GM20431 (cell line): ENCODE measurements around the gene CCRL2.
"Not testable (repeated sequence)": the region's sequence is repeated elsewhere in the genome, so short reads cannot be mapped to it uniquely, and the experiment has no call there.

Experiments used
- in situ Hi-C: fragments of 300-500 bp; cut with MseI, MboI; formaldehyde crosslinking; loops from one replicate; pipeline ENCODE4 v1.15.0; 2020; ENCODE audit warnings: low sequenced_read_pairs; ENCODE audit not compliant: unreplicated experiment

CCRL2 gene

DNA sequence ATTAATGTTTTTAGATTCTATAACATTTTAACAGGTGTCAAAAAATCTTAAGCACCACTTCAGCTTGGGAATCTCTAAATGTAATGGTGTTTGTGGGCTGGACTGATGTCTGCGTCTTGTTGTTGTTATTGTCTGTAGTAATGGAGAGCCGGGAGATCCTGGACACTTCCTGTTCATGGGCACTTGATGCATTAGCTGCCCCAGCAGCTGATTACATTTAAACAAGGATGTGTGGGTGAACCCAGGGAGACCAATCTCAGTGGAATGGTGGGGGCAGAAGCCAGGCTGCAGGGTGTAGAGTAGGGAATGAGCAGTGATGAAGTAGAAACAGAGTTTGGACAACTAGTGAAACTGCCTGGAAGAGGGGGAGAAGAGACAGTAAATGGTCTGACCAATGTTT lies 8.0 kb upstream of the CCRL2 start:
- in situ Hi-C loops = loop anchor here (25.0 kb wide), 1 partner anchor 637 kb away; no protein-coding TSS in a partner anchor

DNA sequence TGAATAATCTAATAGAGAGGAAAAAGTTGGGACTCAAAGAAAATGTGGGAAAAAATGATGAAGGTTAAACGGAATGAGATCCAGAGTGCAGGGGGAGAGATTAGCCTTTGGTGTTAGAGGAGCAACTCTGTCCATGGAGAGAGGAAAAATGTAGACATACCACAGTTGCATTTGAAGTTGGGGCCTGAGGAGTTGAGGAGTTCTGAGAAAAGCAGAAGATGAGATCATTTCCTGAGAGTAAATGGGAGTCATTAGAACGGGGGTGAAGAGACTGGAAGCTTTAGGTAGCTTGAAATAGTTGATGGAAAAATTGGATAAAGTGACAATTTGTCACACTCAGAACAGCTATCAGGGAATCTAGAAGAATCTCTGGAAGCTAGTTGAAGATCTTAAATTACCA lies 7.5 kb upstream of the CCRL2 start:
- in situ Hi-C loops = loop anchor here (25.0 kb wide), 1 partner anchor 637 kb away; no protein-coding TSS in a partner anchor

DNA sequence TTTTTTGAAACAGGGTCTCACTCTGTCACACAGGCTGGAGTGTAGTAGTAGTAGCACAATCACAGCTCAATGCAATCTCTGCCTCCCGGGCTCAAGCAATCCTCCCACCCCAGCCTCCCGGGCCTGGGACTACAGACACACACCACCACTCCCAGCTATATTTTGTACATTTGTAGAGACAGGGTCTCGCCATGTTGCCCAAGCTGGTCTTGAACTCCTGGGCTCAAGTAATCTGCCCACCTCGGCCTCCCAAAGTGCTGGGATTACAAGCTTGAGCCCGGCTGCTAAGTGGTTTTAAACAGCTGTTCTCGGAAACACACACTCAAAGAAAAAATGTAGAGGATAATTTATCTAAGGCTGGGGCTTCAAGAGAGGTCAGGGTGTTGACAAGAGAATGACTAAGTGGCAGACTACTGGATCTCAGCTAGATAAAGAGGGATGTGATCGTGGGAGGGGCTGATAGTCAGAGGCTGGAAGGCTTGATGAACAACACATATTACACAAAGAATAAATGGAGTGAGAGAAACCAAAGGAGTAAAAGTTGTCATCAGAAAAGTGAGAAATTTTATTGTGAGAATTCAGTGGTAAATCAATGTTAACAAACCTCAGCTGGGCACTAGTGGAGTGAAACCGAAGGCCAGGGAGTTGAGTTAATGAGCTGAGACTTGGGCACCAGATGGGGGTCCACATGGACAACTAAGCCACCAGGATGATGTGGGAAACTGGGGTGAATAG lies 6.9 kb upstream of the CCRL2 start:
- in situ Hi-C loops = loop anchor here (25.0 kb wide), 1 partner anchor 638 kb away; no protein-coding TSS in a partner anchor

DNA sequence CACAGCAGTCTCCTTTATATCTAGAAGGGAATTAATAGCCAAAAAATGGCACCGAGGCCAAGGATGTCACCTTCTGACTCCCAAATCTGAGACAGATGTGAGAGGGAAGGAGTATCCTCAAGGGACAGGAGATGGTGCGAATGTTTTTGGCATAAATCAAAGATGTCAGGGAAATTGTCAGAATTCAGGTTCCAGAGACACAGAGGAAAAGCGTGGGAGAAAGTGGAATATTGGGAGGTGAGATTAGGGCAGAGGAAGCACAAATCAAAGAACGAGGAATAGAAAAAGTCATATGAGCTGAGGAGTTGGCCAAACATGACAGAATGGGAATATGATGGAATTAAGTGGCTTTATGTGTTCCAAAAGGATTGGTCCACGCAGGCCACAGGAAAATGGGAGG lies 6.2 kb upstream of the CCRL2 start:
- in situ Hi-C loops = no loop called here

DNA sequence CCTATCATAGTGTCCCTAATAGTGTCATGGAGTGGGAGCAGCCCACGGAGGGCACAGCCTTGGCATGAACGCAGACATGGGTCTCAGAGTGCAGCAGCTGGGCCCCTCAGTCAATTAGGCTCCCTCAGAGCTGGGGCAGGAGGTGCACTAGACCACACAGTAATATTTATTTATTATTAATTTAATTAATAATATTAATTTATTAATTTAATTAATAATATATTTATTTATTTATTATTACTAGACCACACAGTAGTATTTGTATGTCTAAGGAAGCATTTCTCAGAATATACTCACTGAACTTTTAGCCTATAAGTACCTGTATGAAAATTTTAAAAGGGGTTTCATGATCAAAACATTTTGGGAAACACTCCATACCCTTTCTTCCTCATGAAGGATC lies 5.5 kb upstream of the CCRL2 start:
- in situ Hi-C loops = no loop called here

DNA sequence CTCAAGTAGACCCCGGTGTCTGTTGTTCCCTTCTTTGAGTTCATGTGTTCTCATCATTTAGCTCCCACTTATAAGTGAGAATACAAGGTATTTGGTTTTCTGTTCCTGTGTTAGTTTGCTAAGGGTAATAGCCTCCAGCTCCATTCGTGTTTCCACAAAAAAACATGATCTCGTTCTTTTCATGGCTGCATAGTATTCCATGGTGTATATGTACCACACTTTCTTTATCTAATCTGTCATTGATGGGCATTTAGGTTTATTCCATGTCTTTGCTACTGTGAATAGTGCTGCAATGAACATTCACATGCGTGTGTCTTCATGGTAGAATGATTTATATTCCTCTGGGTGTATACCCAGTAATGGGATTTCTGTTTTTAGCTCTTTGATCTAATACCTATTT lies 4.2 kb upstream of the CCRL2 start:
- in situ Hi-C loops = not testable (repeated sequence)

DNA sequence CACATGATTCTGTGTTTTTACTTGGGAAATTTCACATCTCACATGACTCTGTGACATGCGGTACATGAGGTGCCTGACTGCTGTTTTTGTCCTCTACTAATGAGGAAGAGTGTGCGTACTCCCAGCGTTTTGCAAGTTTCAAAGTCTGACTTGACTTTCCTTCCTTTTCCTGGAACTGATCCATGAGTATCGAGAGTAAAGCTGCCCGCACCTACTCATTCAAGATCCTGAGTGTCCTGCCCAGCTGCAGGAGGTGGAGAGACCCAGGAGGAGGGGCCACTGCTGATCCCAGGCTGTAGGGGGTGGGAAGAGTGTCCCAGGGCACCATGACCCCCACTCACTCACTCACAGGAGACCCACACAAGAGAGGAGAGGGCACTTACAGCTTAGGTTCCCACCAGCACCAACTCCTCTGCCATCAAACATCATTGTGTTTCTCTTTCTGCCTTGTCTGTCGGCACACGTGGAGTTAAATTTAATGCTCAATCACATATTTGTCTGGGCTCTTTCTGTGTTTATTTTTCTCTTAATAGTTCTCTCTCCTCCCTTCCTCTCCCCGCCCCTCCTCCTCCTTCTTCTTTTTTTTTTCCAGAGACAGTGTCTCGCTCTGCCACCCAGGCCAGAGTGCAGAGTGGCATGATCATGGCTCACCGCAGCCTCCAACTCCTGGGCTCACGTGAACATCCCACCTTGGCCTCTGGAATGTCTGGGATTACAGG lies 1.6 kb upstream of the CCRL2 start:
- in situ Hi-C loops = no loop called here

DNA sequence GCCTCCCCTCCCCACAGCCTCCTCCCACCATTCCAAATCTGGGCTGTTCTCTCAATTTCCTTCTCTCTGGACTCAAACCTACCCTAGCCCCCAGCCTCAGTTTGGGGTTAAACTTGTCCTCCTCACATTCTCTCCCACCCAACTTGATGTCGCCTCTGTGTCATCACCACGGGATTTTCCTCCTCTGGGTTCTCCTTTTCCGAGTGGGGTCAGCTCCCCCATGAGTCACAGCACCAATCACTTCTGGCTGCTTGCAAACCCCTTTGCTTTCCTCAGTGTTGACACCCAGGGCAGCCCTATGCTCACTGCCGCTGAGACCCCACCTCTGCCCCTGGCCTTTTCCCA lies 644 bp upstream of the CCRL2 start:
- in situ Hi-C loops = no loop called here

DNA sequence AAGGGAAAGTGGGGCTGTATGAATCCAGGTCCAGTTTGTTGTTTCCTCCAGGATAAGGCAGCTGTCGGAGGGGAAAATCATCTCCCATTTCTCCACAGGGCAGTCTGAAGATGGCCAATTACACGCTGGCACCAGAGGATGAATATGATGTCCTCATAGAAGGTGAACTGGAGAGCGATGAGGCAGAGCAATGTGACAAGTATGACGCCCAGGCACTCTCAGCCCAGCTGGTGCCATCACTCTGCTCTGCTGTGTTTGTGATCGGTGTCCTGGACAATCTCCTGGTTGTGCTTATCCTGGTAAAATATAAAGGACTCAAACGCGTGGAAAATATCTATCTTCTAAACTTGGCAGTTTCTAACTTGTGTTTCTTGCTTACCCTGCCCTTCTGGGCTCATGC lies 911 bp downstream of the CCRL2 start:
- in situ Hi-C loops = no loop called here

DNA sequence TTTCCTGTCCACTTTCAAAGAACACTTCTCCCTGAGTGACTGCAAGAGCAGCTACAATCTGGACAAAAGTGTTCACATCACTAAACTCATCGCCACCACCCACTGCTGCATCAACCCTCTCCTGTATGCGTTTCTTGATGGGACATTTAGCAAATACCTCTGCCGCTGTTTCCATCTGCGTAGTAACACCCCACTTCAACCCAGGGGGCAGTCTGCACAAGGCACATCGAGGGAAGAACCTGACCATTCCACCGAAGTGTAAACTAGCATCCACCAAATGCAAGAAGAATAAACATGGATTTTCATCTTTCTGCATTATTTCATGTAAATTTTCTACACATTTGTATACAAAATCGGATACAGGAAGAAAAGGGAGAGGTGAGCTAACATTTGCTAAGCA lies 1.8 kb downstream of the CCRL2 start:
- in situ Hi-C loops = no loop called here

DNA sequence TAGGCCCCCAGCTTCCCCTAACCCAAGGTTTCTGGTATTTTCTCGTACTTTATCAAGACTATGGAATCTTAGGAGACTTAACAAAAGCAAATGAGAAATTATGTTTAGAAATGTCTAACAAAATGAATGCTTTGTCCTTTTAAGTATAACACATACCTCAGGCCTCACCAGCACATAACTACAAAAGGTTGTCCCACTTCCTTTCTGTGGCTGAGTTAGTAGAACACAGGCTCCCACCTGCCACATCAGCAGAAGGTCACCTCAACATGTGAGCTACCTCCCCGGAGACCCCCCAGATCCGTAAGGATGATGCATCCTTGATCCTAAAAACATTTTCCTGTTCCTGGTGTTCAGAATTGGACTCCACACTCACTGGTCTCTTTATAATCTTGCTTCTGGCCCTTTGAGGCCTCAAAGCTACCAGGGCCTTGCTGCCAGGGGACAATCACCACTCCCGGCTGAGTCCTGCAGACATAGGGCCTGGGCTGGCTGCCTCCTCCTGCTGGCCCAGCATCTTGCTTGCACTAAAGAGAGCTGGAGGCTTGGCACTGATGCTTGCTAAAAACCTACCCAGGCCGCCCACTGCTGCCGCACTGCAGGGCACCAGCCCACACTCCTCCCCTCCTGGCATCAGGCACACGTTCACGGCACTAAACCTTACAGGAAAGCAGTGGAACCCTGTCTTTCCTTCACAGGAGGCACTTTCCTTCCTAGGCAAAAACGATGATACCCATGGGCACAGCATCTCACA lies 2.9 kb downstream of the CCRL2 start:
- in situ Hi-C loops = no loop called here

DNA sequence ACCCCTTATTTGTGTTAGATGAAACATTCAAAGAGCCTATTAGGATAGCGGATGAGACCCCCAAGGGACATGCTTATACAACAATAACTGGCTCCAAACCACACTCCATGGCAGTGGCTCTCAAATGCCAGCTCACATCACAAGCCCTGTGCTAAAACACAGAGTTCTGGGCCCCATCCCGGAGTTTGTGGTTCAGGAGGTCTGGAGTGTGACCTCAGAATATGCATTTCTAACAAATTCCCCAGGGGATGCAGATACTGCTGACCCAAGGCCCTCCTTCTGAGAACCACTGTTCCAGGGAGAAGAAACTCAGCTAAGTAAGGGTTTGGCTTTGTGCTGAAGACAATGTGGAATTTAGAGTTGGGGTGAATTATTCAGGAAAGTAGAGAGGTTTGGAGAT lies 3.6 kb downstream of the CCRL2 start:
- in situ Hi-C loops = no loop called here

DNA sequence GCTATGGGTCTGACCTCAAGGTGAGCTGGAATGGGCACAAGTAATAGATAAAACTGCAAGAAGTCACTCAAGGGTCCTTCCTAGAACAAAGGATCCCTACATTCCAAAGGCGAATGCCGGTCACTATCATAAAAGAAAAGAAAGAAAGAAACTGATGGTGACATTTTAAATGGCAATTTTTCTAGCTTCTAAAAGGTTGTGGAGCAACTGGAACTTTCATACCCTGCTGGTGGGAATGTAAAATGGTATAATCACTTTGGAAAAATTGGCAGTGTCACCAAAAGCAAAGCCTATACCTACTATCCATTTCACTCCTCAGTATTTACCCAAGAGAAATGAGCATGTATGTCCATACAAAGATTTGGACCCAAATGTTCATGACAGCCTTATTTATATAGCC lies 4.2 kb downstream of the CCRL2 start:
- in situ Hi-C loops = no loop called here

DNA sequence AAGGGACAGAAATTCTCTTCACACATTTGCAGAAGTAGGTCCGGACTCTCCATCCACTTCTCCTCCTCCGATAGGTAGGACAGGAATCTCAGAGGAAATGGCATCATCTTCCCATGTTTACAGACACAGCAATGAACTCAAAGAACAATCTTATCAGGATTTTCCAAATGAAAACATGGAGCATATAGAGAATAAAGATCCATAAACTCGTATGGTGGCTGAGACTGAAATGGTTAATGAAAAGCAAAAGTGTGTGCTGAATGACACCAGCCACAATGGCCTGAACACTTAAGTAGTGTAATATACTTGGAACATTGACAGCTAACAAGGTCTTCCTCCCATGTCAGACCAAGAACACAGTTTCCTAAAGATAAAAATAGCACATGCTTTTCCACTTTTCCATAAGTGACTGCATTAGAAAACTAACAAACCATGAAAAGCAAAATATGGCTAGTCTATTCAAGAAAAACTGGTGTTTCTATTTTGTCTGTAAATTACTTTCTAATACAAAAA lies 5.8 kb downstream of the CCRL2 start:
- in situ Hi-C loops = no loop called here

DNA sequence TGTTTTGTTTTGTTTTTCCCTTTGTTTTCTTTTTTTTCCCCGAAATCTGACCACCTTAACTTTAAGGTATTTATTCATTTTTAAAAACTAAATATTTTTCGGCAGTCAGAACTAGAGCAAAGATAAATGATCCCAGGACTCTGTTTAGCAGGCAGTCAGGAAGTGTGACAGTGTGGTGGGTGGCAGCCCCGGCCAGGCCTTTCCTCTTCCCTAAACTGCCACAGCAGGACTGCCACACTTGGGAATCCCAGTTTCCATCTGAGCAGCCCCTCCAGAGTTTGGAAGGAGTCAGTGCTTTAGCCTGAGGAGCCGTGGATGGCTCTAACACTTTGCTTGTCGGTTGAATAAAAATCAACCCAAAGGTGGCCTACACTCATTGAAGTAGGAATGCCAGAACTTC lies 6.9 kb downstream of the CCRL2 start:
- in situ Hi-C loops = no loop called here

DNA sequence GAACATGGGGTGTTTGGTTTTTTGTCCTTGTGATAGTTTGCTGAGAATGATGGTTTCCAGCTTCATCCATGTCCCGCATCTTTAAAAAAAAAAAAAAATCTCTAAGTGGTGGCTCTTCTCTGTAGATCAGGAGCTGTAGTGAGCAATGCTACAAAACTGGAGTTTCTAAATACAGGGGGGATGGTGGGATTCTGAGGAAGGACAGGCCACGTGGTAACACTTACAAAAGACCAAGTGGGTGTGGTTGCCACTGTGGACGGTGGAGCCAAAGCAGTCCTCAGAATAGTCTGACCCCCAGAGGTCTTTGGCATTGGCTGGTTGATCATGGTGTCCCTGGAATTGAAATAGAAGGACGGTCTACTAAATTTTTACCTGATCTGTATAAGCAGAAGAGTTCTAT lies 7.7 kb downstream of the CCRL2 start:
- in situ Hi-C loops = no loop called here

DNA sequence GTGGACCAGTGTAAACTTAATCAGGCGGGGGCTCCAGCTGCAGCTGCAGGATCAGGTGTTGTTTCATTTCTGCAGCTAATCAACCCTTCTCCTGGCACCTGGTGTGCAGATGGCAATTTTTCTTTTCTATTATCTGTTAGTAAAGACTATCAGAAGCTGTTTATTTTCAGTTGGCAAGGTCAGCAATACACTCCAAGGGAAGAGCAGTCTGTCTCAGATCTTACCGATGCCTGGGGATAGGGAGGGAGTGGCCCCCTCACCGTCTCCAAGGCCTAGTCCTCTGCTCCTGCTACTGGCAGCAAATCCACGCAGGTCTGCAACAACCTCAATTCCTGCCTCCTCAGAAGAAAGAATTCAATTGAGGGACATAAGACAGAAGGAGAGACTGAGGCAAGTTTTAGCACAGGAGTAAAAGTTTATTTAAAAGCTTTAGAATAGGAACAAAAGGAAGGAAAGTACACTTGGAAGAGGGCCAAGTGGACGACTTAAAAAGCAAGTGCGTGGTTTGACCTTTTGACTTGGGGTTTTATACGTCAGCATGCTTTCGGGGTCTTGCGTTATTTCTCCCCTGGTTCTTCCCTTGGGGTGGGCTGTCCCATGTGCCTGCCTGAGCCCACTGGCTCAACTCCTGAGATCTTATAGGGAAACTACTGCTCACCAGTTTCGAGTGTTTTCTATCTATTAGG lies 9.2 kb downstream of the CCRL2 start:
- in situ Hi-C loops = no loop called here

DNA sequence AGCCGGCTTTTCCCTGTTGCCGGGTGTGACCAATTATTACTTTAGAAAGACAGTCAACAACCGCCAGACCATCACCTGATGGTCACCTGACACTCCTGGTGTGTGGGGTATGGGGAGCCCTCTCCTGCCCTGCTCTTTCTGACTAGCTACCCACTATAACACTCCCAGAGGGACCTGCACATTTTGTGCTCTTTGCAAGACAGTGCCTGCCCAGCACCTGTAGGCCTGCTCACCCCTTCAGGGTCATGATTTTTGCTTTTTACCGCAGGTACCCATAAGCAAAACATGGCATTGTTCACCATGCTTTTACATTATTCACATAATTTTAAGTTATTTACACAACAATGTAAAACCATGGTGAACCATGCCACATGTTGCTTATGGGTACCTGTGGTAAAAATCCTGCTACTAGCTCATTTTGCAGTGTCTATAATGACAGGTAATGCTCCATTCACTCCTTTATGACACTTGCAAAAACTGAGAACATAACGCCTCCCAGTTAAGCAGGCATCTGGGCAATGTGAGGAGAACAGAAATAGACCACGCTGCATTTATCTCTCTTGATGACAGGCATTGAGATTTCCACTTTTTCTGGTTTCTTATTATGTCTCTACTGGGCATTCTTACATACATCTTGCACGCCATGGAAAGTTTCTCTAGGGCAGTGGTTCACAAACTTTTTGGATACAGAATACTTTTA lies 9.9 kb downstream of the CCRL2 start:
- in situ Hi-C loops = no loop called here

DNA sequence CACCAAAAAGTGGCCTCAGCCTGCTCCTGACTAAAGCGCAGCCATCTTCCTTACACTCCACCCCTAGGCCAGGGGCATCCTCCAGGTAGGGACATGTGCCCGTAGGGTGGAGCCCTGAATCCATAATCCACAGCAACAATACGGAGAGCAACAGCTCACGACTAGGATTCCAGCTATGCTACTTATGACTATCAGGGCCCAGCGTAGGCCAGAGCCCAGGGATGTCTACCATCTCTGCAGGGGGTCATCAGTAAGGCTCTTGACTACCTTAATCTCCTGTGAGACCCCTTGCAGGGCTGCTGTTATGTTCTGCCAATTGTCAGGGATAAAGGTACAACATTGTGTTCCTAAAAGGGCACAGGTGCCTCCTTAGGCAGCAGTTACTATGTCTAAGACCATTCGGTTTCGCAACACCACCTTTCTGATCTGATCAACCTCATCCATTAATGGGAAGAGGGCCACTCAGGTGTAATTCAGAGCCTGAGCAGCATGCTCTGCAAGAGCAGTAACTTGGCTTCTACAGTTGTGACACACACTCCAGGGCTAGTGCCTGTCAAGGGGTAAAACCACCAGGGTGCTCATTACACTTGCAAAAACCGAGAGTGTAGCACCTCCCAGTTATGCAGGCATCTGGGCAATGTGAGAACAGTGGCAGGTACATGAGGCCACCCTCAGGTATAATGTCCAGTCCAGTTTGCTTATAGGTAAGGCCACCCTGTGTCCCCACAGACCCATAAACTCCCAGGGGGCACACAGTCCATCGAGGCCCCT lies 11.0 kb downstream of the CCRL2 start:
- in situ Hi-C loops = no loop called here
